ENCODE measurements around the gene TBR1. TPM values are rescaled to one million over a fixed set of nuclear protein-coding genes. Genes with fewer than 3 reads are reported as not detected.
A peak's percentile ranks its signal among the peaks of the same experiment; 100 is the strongest.

TBR1 gene
- total and polyA plus RNA-seq, 12 donors: not detected

- intact Hi-C loops (cut with DNase I): no loop called here
These were observed 44.2 kb upstream of the TBR1 start for GRCh38 chr2:161371869-161372268.

DNA sequence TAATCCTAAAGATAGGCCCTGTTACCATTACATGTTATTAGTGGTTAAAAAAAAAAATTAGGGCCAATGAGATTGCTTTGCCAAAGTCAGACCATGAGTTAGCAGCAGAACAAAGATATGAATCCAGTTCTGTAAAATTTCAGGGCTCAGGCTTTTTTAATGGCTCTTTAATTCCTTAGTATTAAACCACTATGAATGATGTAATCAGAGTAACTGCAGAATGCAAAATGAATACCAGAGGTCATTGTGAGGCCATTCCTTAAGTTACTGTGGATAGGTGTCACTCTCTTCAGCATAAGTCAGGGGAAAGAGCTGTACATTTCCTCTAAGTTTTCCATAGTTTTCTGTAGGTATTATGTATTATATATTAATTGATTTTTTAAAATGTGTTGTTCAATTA, 42.2 kb upstream of the TBR1 start:
- intact Hi-C loops (cut with DNase I): no loop called here
- Histone ChIP-seq H3K27ac (no peak overlapping the region), H3K36me3 (peaks cover 0 to 43% (median 5%) of the 10 kb centered on the region in 9 donors), H3K9me3 (no peaks in the 10 kb centered on the region), H3K4me1 (no peaks in the 10 kb centered on the region), H3K27me3 (no peaks in the 10 kb centered on the region), H3K4me3 (no peak overlapping the region)
- DNase-seq (no peak), ATAC-seq (no peak)
- TF ChIP-seq, protein P1, sequence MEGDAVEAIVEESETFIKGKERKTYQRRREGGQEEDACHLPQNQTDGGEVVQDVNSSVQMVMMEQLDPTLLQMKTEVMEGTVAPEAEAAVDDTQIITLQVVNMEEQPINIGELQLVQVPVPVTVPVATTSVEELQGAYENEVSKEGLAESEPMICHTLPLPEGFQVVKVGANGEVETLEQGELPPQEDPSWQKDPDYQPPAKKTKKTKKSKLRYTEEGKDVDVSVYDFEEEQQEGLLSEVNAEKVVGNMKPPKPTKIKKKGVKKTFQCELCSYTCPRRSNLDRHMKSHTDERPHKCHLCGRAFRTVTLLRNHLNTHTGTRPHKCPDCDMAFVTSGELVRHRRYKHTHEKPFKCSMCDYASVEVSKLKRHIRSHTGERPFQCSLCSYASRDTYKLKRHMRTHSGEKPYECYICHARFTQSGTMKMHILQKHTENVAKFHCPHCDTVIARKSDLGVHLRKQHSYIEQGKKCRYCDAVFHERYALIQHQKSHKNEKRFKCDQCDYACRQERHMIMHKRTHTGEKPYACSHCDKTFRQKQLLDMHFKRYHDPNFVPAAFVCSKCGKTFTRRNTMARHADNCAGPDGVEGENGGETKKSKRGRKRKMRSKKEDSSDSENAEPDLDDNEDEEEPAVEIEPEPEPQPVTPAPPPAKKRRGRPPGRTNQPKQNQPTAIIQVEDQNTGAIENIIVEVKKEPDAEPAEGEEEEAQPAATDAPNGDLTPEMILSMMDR (IDR thresholded peaks at IDR 0.05): no peak

More at GRCh38 chr2:161371869-161372268, 44.2 kb upstream of the TBR1 start:
- no peak overlapping the region for H3K27ac ChIP-seq
- H3K4me3 ChIP-seq: no peak overlapping the region
- ATAC-seq (no peak), DNase-seq (no peak)
- TF ChIP-seq, protein P1 (IDR thresholded peaks at IDR 0.05): no peak
- peaks cover 0 to 58% (median 5%) of the 10 kb centered on the region in 9 donors for H3K36me3 ChIP-seq
- WGBS, 2 donors: 25 to 26% methylated on average over 1 of the region's 1 CpG
- no peaks in the 10 kb centered on the region for H3K9me3 ChIP-seq
- no peaks in the 10 kb centered on the region for H3K27me3 ChIP-seq
- no peaks in the 10 kb centered on the region for H3K4me1 ChIP-seq

- intact Hi-C loops (cut with DNase I): no loop called here
- H3K27ac ChIP-seq: no peak overlapping the region
- no peaks in the 10 kb centered on the region for H3K4me1 ChIP-seq
- no peaks in the 10 kb centered on the region for H3K27me3 ChIP-seq
- peaks cover 0 to 43% (median 5%) of the 10 kb centered on the region in 9 donors for H3K36me3 ChIP-seq
- TF ChIP-seq, protein P1 (IDR thresholded peaks at IDR 0.05): no peak
- no peak for ATAC-seq
- no peaks in the 10 kb centered on the region for H3K9me3 ChIP-seq
- DNase-seq: no peak
- WGBS, 2 donors: 90 to 98% methylated on average over 1 of the region's 1 CpG
- H3K4me3 ChIP-seq: no peak overlapping the region
These were observed 41.7 kb upstream of the TBR1 start for GRCh38 chr2:161374446-161374845.

DNA sequence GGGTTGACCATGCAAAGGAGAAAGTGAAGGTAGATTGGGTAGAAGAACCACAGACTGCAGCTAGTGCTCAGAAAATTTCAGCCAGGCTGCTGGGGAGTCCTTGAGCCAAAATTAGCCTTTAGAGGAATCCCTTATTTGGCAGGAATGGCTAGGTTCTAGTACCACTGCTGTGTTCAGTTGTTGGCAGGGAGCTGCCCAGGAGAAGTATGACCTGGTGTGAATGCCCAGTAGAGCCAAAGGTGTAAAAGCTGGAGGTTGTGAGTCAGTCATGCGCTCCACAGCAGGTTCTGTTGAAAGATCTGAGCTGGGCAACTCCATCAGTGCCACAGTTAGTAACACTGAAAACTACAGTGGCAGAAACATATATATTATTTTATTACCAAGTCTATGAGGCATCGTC, 36.4 kb upstream of the TBR1 start:
- no peaks in the 10 kb centered on the region for H3K4me1 ChIP-seq
- H3K4me3 ChIP-seq: no peak overlapping the region
- WGBS, 2 donors: 77 to 81% methylated on average over 2 of the region's 2 CpGs
- no peak overlapping the region for H3K27ac ChIP-seq
- TF ChIP-seq, protein P1 (IDR thresholded peaks at IDR 0.05): no peak
- H3K36me3 ChIP-seq: peaks cover 0 to 4% (median 0%) of the 10 kb centered on the region in 9 donors
- ATAC-seq (peak; percentile 65 to 99 (median 96)), DNase-seq (peak in 1 of 2 donors; percentile 38)
- no peaks in the 10 kb centered on the region for H3K27me3 ChIP-seq
- no peaks in the 10 kb centered on the region for H3K9me3 ChIP-seq
- intact Hi-C loops (cut with DNase I): no loop called here
